Nucleus accumbens (tissue), 56 donors: ENCODE data around the gene RAD52.

Experiments
- DNase-seq, 56 donors: peaks; one replicate each; lab custom pipeline; 2025; lab: John Stamatoyannopoulos, UW

RAD52 gene

GRCh38 chr12:949453-950191, at the start of gene RAD52:
Gene RAD52 (minus strand): TSS chr12:949694. CDS start chr12:933058, 16,636 bp downstream.
- peak; percentile 50 to 100 (median 96) for DNase-seq

- no peak for DNase-seq
Observed at GRCh38 chr12:998020-998874, 48.8 kb upstream of the RAD52 start.

GRCh38 chr12:997505-997904, 48.0 kb upstream of the RAD52 start:
- DNase-seq: no peak

- DNase-seq: no peak
Observed at GRCh38 chr12:996881-997280, 47.4 kb upstream of the RAD52 start.

GRCh38 chr12:992647-993046, 43.2 kb upstream of the RAD52 start:
- no peak for DNase-seq

GRCh38 chr12:991350-992333, 42.1 kb upstream of the RAD52 start:
- peak in 18 of 56 donors; percentile 3 to 67 (median 50) for DNase-seq

DNA sequence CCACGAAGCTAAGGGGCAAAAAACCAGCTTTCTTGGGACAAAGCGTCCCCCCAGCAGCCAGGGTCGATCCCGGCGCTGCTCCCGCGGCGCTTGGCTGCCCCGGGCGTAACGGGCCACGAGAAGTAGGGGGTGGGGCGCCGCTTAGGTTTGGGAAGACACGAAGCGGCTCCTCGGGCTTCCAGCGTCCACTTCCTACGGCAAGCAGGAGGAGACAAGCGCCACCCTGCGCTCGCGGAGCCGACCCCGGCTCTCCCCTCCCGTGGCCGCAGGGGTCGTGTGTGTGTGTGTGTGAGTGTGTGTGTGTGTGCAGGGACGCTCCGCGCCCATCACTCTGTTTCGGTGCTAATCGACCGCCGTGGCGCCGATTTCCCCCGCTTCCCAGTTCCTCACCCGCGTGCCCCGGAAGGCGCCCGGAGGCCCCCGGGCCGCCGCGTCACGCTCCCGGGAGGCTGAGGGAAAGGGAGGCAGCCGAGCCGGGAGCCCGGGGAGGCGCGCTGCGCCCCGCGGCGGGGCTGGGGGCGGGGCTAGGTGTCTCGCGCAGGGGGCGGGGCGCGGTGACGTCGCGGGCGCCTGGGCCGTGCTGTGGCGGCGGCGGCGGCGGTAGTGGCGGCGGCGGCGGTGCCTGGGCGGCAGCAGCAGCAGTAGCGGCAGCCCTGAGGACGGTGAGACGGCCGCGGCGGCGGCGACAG, 41.3 kb upstream of the RAD52 start, which contains the start of gene ERC1:
Gene ERC1, plus strand, starts transcription at position 563 of the 689 bp plus-strand sequence. CDS start 36,681 bp downstream, outside the sequence.
- peak; percentile 23 to 94 (median 84) for DNase-seq

DNA sequence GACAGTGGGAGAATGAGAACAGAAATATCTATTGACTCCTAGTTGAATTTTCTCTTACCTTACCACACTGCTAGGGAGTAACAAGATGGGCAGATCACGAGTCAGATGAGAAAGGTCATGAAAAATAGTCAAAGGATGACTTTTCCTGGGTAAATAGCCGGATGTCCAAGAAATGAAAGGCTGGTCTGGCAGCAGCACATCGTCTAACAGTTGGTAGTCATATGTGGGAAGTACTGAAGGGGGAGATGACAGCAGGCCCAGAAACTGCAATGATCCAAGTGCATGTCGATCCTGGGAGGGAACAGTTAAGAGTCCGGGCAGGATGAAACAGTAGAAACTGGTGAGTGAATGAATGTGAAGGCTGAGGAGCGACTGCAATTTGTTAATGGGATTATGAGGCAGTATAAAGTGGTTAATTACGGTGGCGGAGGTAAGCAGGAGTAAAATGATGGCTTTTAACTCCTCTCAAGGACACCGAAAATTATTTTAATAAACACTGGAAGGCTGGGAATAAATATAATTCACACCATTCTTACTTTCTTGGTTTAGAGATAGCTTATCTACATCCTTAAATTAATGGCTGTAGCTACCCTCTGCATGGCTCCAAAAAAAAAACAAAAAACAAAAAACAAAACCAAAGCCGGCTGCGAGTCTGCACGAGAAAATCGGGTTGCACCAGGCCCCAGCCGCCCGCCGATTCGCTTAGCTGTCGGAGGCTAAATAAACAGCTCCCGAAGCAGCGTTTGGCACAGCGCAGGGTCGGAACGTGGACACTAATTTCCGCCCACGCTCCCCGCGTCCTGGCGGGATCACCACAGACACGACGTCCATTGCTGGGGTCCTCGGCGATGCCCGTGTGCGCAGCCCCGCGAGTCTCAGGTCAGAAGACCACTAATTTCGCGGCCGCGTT, 40.5 kb upstream of the RAD52 start:
- DNase-seq: peak in 31 of 56 donors; percentile 3 to 80 (median 58)

DNA sequence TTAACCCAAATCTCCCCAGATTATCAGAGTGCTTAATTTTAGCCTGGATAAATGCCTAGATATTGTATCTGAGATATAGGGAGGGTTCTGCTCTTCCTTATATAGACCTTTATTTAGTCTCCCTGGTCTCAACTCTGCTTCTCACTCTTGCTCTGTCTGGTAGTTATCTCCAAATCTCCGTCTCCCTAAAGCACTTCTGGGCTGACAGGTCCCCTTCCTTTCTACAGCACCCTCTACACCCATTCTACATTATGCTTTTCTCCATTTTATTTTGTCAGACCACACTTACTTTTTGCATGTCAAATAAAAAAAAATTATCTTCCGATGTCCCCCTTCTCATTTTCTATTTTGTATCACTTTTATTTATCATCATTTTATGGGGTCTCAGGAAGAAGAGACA, 39.6 kb upstream of the RAD52 start:
- DNase-seq: no peak

DNA sequence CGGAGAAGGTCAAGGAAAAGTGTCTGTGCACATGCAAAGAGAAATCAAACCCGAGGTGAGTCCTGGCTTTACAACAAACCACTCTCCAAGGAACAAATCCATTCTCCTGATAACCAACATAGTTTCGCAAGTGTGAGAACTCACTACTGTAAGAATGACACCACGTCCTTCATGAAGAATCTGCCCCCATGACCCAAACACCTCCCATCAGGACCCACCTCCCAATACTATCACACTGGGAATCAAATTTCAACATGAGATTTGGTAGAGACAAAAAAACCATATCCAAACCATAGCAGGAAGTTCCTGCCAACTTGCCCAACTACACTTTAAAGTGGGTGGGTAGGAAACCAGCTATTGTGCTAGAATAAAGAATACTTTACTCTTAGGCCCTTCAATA, 39.2 kb upstream of the RAD52 start:
- DNase-seq: no peak

GRCh38 chr12:981961-982360, 32.5 kb upstream of the RAD52 start:
- no peak for DNase-seq

GRCh38 chr12:981176-981828, 31.8 kb upstream of the RAD52 start:
- DNase-seq: no peak

GRCh38 chr12:979349-979748, 29.9 kb upstream of the RAD52 start:
- no peak for DNase-seq

DNA sequence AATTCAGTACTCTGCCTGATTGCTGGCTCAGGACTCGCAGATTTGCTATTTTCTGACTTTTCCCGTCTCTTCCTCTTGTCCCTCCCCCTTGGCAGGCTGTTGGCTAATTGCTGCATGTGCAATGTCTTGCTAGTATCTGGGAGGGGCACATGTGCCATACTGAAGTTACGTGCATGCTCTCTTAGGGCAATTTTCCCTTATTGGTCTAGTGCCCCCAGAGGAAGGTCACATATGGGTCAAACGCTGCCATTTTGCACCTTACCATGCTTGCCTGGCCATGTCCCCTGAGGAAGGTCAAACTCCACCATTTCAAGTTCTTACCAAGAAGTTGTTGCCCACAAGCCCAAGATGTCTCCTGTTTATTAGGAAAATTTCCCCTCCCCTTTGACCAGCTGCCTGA, 27.7 kb upstream of the RAD52 start:
- DNase-seq: no peak

GRCh38 chr12:976644-977043, 27.1 kb upstream of the RAD52 start:
- DNase-seq: no peak

DNA sequence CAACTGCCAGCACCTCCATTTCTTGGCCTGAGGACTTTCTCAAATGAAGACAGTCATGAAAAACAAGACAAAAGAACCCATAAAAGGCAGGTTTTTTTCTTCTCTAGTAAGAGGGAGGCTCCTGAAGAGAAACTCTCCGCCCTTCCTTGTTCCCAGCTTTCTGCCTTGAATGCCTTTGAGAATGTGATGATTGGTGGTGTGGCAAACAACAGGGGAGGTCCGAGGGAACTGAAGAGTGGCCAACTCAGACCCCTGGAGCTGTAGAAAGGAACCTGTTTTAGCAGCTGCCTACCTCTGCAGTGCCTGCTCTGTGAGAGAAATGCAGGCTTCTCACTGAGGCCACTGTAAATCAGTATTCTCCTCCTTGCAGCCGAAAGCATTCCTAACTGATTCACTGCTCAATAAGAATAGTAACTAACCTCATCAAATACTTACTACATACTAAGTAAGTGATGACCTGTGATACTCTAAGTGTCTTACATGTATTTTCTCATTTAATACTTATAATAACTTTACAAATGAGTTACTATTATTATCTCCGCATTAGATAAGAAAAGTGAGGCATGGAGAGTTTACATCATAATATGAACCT, 24.9 kb upstream of the RAD52 start:
- no peak for DNase-seq

DNA sequence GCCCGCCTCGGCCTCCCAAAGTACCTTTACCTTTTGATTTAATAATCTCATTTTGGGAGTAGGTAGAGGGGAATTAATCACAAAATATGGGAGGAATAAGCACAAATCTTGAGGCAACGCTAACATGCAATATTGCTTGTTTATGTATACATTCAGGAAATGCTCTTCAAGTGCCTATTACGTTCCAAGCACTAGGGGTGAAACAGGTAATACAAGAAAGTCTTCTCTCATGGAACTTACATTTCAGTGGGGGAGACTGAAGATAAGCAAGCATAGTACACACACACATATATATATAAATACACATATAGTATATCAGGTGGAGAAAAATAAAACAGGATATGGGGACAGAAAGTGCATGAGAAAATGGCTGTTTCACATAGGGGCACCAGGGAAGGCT, 22.5 kb upstream of the RAD52 start:
- DNase-seq: no peak

DNA sequence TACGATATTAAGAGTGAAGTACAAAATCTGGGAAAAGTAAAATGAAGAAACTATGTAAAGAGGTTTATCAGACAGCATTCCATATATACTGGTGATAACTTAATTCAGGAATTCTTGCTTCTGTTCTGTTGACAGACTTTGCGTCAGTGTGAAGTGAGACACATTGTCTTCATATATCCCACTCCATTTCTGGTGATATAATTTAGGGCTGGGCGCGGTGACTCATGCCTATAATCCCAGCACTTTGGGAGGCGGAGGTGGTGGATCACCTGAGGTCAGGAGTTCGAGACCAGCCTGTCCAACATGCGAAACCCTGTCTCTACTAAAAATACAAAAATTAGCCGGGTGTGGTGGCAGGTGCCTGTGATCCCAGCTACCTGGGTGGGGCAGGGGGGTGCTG, 20.3 kb upstream of the RAD52 start:
- peak in 1 of 56 donors; percentile 2 for DNase-seq
